ENCODE measurements around the gene GFPT2.
A peak's percentile ranks its signal among the peaks of the same experiment; 100 is the strongest.

Gene GFPT2

DNA sequence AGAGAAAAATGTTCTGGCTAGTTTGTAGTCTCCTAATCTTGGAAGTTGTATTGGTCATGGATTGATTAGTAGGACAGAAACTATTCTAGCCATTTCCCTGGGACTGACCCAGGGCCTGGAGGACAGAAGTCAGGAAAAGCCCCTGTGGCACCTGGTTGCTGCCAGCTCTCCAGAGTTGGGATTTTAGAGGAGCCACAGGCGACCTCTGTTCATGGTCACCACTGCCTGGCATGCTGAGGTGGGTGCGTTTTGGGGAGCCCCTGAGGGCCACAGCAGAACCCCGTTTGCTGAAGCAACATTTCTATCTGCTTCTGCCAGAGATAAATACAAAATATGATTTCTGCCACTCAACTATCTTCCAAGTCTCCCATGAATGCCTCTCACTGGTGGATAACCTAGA lies 53.6 kb downstream of the GFPT2 start:
- TF ChIP-seq YY1 (IDR thresholded peaks at IDR 0.05; ENCODE audit: low read depth): no peak
- no peak for TF ChIP-seq FOXM1 (IDR thresholded peaks at IDR 0.05; ENCODE audit: borderline replicate concordance, low read depth)
- TF ChIP-seq NFIC (IDR thresholded peaks at IDR 0.05): no peak
- TF ChIP-seq EGR1 (IDR thresholded peaks at IDR 0.05): no peak
- TF ChIP-seq TCF12 (IDR thresholded peaks at IDR 0.05; ENCODE audit: low read depth): no peak
- TF ChIP-seq ZBTB7A (IDR thresholded peaks at IDR 0.05; ENCODE audit: low read depth): no peak
- no peak for TF ChIP-seq RAD21 (IDR thresholded peaks at IDR 0.05; ENCODE audit: low read depth)
- TF ChIP-seq, protein P1, sequence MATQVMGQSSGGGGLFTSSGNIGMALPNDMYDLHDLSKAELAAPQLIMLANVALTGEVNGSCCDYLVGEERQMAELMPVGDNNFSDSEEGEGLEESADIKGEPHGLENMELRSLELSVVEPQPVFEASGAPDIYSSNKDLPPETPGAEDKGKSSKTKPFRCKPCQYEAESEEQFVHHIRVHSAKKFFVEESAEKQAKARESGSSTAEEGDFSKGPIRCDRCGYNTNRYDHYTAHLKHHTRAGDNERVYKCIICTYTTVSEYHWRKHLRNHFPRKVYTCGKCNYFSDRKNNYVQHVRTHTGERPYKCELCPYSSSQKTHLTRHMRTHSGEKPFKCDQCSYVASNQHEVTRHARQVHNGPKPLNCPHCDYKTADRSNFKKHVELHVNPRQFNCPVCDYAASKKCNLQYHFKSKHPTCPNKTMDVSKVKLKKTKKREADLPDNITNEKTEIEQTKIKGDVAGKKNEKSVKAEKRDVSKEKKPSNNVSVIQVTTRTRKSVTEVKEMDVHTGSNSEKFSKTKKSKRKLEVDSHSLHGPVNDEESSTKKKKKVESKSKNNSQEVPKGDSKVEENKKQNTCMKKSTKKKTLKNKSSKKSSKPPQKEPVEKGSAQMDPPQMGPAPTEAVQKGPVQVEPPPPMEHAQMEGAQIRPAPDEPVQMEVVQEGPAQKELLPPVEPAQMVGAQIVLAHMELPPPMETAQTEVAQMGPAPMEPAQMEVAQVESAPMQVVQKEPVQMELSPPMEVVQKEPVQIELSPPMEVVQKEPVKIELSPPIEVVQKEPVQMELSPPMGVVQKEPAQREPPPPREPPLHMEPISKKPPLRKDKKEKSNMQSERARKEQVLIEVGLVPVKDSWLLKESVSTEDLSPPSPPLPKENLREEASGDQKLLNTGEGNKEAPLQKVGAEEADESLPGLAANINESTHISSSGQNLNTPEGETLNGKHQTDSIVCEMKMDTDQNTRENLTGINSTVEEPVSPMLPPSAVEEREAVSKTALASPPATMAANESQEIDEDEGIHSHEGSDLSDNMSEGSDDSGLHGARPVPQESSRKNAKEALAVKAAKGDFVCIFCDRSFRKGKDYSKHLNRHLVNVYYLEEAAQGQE (IDR thresholded peaks at IDR 0.05; ENCODE audit: low read depth): no peak
- TF ChIP-seq TAF1 (IDR thresholded peaks at IDR 0.05; ENCODE audit: low read depth): no peak
- TF ChIP-seq TEAD4 (IDR thresholded peaks at IDR 0.05): no peak
- no peak for TF ChIP-seq CEBPB (IDR thresholded peaks at IDR 0.05)

GRCh38 chr5:180297587-180298282 lies 55.4 kb downstream of the GFPT2 start:
- TF ChIP-seq RAD21 (IDR thresholded peaks at IDR 0.05; ENCODE audit: low read depth) (no peak), TEAD4 (IDR thresholded peaks at IDR 0.05) (no peak), EP300 (IDR thresholded peaks at IDR 0.05; ENCODE audit: borderline replicate concordance) (no peak), CREB1 (IDR thresholded peaks at IDR 0.05; ENCODE audit: low read depth) (no peak), CEBPB (IDR thresholded peaks at IDR 0.05) (no peak), YY1 (IDR thresholded peaks at IDR 0.05; ENCODE audit: low read depth) (no peak)
- TF ChIP-seq, protein P1 (IDR thresholded peaks at IDR 0.05; ENCODE audit: low read depth): no peak
- TF ChIP-seq, protein P2, sequence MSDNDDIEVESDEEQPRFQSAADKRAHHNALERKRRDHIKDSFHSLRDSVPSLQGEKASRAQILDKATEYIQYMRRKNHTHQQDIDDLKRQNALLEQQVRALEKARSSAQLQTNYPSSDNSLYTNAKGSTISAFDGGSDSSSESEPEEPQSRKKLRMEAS (IDR thresholded peaks at IDR 0.05): no peak

GRCh38 chr5:180296771-180297170 lies 56.4 kb downstream of the GFPT2 start:
- TF ChIP-seq EP300 (IDR thresholded peaks at IDR 0.05; ENCODE audit: borderline replicate concordance): no peak
- TF ChIP-seq, protein P2 (IDR thresholded peaks at IDR 0.05): no peak
- no peak for TF ChIP-seq CEBPB (IDR thresholded peaks at IDR 0.05)
- no peak for TF ChIP-seq CREB1 (IDR thresholded peaks at IDR 0.05; ENCODE audit: low read depth)
- no peak for TF ChIP-seq EGR1 (IDR thresholded peaks at IDR 0.05)
- no peak for TF ChIP-seq NFIC (IDR thresholded peaks at IDR 0.05)
- TF ChIP-seq, protein P1 (IDR thresholded peaks at IDR 0.05; ENCODE audit: low read depth): no peak
- TF ChIP-seq TAF1 (IDR thresholded peaks at IDR 0.05; ENCODE audit: low read depth): no peak
- no peak for TF ChIP-seq YY1 (IDR thresholded peaks at IDR 0.05; ENCODE audit: low read depth)
- TF ChIP-seq FOXM1 (IDR thresholded peaks at IDR 0.05; ENCODE audit: borderline replicate concordance, low read depth): no peak
- TF ChIP-seq TCF12 (IDR thresholded peaks at IDR 0.05; ENCODE audit: low read depth): no peak
- TF ChIP-seq USF1 (IDR thresholded peaks at IDR 0.05): no peak
- TF ChIP-seq TEAD4 (IDR thresholded peaks at IDR 0.05): no peak
- no peak for TF ChIP-seq RAD21 (IDR thresholded peaks at IDR 0.05; ENCODE audit: low read depth)
- TF ChIP-seq ZBTB7A (IDR thresholded peaks at IDR 0.05; ENCODE audit: low read depth): no peak

GRCh38 chr5:180294913-180295555 lies 58.1 kb downstream of the GFPT2 start:
- TF ChIP-seq YY1 (IDR thresholded peaks at IDR 0.05; ENCODE audit: low read depth) (no peak), ZBTB7A (IDR thresholded peaks at IDR 0.05; ENCODE audit: low read depth) (no peak), USF1 (IDR thresholded peaks at IDR 0.05) (peak; percentile 50), NFIC (IDR thresholded peaks at IDR 0.05) (no peak), CEBPB (IDR thresholded peaks at IDR 0.05) (no peak), TEAD4 (IDR thresholded peaks at IDR 0.05) (no peak)
